Astrocyte (in vitro differentiated cells and primary cell): ENCODE measurements around the gene CCDC57.
"Not testable (repeated sequence)": the region's sequence is repeated elsewhere in the genome, so short reads cannot be mapped to it uniquely, and the experiment has no call there.

Source experiments
- EZH2 ChIP-seq: IDR thresholded peaks from 2 replicates; pipeline ENCODE4 v1.6.1; 2012; ENCODE audit warnings: mild to moderate bottlenecking, low read length, inconsistent platforms; ENCODE audit not compliant: insufficient read depth
- TF ChIP-seq, protein P1 (sequence below): IDR thresholded peaks from 2 replicates; pipeline ENCODE4 v1.5.1; 2011; ENCODE audit warnings: low read depth, mild to moderate bottlenecking, inconsistent platforms, low read length, moderate library complexity; ENCODE audit not compliant: insufficient read depth

DNA sequence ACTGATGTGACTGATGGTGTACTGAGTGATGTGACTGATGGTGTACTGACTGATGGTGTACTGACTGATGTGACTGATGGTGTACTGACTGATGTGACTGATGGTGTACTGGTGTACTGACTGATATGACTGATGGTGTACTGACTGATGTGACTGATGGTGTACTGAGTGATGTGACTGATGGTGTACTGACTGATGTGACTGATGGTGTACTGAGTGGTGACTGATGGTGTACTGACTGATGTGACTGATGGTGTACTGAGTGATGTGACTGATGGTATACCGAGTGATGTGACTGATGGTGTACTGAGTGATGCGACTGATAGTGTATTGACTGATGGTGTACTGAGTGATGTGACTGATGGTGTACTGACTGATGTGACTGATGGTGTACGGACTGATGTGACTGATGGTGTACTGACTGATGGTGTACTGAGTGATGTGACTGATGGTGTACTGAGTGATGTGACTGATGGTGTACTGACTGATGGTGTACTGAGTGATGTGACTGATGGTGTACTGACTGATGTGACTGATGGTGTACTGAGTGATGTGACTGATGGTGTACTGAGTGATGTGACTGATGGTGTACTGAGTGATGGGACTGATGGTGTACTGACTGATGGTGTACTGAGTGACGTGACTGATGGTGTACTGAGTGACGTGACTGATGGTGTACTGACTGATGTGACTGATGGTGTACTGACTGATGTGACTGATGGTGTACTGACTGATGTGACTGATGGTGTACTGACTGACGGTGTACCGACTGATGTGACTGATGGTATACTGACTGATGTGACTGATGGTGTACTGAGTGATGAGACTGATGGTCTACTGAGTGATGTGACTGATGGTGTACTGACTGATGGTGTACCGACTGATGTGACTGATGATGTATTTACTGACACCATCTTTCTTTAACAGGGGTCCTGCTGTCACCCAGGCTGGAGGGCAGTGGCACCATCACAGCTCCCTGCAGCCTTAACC lies 47.6 kb upstream of the CCDC57 start:
- TF ChIP-seq, protein P1, sequence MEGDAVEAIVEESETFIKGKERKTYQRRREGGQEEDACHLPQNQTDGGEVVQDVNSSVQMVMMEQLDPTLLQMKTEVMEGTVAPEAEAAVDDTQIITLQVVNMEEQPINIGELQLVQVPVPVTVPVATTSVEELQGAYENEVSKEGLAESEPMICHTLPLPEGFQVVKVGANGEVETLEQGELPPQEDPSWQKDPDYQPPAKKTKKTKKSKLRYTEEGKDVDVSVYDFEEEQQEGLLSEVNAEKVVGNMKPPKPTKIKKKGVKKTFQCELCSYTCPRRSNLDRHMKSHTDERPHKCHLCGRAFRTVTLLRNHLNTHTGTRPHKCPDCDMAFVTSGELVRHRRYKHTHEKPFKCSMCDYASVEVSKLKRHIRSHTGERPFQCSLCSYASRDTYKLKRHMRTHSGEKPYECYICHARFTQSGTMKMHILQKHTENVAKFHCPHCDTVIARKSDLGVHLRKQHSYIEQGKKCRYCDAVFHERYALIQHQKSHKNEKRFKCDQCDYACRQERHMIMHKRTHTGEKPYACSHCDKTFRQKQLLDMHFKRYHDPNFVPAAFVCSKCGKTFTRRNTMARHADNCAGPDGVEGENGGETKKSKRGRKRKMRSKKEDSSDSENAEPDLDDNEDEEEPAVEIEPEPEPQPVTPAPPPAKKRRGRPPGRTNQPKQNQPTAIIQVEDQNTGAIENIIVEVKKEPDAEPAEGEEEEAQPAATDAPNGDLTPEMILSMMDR: not testable (repeated sequence)
- TF ChIP-seq EZH2: not testable (repeated sequence)
